ENCODE measurements around the gene VIPR2.

GRCh38 chr7:159051916-159052315 lies 92.8 kb downstream of the VIPR2 start:
- TF ChIP-seq CTCF (IDR thresholded peaks at IDR 0.05) (no peak), POLR2A (IDR thresholded peaks at IDR 0.05) (no peak)
